ENCODE results near the gene HCN1.
"Not testable (repeated sequence)": the region's sequence is repeated elsewhere in the genome, so short reads cannot be mapped to it uniquely, and the experiment has no call there.

HCN1 gene

DNA sequence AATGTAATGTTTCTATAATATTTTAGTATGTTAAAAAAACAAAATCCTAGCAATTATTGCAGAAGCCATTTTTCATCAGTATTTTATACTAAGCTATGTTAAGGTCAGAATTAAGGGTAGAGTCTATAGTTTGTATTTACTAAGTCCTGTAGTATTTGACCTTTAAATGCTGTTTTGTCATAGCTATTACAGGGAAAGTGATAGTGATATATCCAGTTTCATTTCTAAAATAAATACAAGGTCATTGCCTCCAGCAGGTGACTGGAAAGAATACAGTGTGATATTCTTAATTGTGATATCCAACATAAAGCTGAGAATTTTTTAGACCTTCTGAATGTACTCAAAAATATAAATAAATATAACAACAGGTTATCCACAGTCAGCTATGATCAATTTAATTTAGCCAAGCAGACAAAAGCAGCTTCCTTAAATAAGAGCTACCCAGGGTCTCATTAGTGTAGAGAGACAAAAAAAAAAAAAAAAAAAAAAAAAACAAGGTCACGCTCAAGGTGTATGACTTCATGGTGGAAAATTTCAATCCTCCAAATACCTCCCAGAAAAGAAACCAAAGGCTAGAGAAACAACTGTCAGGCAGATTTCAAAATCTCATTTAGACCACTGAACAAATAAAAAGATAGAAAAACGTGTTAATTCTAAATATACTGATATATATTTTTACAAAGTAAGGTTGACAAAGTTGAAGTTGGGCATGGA lies 278.7 kb downstream of the HCN1 start:
- no peak for DNase-seq (ENCODE audit: low read depth, low spot score)

DNA sequence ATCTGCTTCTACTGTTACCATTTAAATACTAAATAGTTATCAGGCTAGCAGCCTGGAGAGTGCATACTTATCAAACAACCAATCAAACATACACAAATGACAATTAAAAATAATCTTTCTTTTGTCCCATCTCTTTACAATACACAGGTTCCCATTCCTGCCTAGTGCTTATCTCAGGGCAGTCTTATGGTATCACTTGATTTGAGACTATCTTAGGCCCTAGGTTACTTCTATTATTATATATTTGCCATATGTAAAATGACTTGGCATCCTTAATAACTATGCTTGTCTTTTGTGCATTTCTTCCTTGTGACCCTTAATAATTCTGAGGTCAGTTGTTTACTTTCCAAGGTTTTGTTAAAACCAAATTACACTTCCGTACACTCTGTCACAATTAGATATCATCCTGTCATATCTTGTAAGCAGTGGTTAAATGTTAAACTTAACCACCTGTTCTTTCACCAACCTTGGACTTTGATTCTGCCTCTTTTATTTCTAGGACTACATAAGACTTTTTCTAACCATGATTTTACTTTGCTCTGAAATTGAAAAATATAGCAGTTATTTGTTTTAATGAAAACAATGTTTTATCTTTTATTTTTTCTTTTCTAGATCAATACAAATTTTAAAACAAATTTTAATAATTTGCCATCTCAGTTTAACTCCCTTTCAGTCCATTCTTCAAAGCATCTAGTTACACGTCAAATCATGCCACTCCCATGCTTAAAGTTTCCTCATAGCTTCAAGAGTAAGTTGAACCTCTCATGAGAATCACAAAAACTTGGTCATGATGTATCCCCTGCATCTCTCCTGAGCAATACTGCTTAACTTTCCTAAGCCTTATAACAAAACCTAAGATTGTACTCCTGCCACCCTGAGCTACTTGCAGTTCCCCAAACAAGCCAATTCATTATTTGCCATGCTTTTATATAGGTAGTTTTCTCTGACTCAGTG lies 281.3 kb downstream of the HCN1 start:
- no peak for DNase-seq (ENCODE audit: low read depth, low spot score)

- DNase-seq (ENCODE audit: low read depth, low spot score), result no peak
Measured at GRCh38 chr5:45411971-45412612, 284.1 kb downstream of the HCN1 start.

- no peak for DNase-seq (ENCODE audit: low read depth, low spot score)
Measured at GRCh38 chr5:45410304-45410995, 285.7 kb downstream of the HCN1 start.

DNA sequence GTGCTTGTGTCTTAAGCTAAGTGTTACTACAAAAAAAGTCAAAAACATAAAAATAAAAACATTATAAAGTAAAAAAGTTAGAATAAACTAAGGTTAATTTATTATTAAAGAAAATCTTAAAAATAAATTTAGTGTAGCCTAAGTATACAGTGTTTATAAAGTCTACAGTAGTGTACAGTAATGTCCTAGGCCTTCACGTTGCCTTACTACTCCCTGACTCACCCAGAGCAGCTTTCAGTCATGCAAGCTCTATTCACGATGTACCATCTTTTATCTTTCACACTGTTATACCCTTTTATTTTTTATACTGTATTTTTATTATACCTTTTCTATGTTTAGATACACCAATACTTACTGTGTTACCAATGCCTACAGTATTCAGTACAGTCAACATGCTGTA lies 288.1 kb downstream of the HCN1 start:
- no peak for DNase-seq (ENCODE audit: low read depth, low spot score)

DNA sequence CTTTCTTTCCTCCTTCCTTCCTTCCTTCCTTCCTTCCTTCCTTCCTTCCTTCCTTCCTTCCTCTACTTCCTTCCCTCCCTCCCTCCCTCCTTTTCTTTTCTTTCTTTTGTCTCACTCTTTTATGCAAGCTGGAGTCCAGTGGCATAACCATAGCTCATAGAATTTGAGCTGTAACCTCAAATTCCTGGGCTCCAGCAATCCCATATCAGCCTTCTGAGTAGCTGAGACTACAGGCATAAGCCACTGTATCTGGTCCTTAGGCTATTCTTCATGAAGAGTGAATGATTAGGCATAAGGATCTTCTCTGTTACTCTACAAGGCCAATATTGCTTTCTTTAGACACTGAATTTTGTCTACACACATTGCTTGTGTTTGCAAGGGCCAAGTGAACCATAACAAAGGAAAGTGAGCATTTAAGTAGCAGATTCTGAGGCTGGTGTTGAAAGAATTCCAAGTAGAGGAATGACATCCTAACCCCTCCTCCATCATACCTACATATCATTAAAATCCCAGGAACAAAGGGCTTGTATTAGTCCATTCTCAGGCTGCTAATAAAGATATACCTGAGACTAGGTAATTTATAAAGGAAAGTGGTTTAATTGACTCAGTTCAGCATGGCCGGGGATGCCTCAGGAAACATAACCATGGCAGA lies 293.2 kb downstream of the HCN1 start:
- DNase-seq (ENCODE audit: low read depth, low spot score), result no peak

GRCh38 chr5:45399041-45399440 lies 297.1 kb downstream of the HCN1 start:
- no peak for DNase-seq (ENCODE audit: low read depth, low spot score)

- no peak for DNase-seq (ENCODE audit: low read depth, low spot score)
Measured at GRCh38 chr5:45385321-45386058, 310.7 kb downstream of the HCN1 start.

GRCh38 chr5:45383985-45384384 lies 312.2 kb downstream of the HCN1 start:
- no peak for DNase-seq (ENCODE audit: low read depth, low spot score)

DNA sequence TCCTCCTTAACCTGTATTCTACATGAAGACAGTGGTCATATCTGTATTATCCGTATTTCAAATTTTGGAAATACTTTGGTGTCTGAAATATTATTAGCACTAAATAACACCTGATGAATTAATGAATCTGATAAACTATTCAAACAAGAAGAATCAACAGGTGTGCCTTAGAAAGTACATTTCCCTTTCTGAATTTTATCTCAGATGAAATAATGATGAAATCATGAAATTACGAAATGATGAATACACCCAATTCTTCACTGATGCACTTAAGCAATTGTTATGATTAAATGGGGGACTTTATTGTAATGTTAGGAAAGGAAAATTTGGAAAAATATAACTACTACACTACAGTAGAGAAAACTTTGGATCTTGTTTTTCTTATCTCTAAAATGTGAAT lies 313.6 kb downstream of the HCN1 start:
- no peak for DNase-seq (ENCODE audit: low read depth, low spot score)

DNA sequence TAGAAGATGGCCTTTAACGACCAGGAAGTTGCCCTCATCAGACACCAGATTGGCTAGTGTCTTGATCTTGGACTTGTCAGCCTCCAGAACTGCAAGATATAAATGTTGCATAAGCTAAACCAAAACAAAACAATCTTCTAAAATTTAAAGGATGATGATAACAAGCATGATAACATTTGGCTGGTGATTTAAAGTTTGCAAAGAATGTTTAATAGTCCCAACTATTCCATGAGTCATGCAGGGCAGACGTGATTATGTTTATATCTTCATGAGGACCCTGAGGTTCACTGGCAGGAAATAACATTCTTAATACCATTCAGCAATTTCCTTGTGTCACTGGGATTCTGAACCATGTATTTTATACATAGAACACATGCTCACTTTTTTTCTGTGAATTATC lies 319.8 kb downstream of the HCN1 start:
- DNase-seq (ENCODE audit: low read depth, low spot score), result no peak

DNA sequence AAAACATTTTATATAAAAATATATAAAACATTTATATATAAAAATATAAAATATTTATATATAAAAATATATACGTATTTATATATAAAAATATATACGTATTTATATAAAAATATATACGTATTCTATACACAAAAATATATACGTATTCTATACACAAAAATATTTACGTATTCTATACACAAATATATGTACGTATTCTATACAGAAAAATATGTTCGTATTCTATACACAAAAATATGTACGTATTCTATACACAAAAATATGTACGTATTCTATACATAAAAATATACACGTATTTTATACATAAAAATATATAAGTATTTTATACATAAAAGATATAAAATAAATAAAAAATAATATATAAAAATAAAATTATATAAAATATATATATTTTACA lies 323.6 kb downstream of the HCN1 start:
- no peak for DNase-seq (ENCODE audit: low read depth, low spot score)

DNA sequence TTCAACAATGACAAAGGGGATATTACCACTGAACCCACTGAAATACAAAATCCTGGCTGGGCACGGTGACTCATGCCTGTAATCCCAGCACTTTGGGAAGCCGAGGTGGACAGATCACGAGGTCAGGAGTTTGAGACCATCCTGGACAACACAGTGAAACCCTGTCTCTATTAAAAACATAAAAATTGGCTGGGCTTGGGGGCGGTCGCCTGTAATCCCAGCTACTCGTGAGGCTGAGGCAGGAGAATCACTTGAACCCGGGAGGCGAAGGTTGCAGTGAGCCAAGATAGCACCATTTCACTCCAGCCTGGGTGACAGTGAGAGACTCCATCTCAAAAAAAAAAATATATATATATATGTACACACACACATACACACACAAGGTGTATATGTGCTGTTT lies 324.8 kb downstream of the HCN1 start:
- DNase-seq (ENCODE audit: low read depth, low spot score), result not testable (repeated sequence)

GRCh38 chr5:45355189-45355992 lies 340.8 kb downstream of the HCN1 start:
- DNase-seq (ENCODE audit: low read depth, low spot score), result no peak

- no peak for DNase-seq (ENCODE audit: low read depth, low spot score)
Measured at GRCh38 chr5:45336464-45336863, 359.7 kb downstream of the HCN1 start.

DNA sequence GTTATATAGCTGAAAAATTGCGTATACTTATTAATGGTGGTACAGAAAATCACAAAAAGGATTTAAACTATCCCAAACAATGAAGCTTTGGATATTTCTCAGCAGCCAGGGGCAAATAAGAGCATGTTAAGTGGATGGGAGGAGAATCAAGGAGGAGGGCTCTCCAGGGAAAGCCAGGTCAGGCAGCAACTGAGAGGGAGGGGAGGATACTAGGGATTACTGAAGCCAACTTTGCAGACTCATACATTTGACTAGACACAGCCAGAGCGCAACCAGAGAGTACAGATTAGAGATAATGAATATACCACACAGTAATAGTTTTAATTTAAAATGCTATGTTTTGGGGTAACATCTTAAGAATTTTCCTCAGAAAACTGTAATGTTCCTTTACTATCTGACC lies 360.2 kb downstream of the HCN1 start:
- no peak for DNase-seq (ENCODE audit: low read depth, low spot score)

- no peak for DNase-seq (ENCODE audit: low read depth, low spot score)
Measured at GRCh38 chr5:45335346-45335745, 360.8 kb downstream of the HCN1 start.

- DNase-seq (ENCODE audit: low read depth, low spot score), result no peak
Measured at GRCh38 chr5:45334939-45335338, 361.2 kb downstream of the HCN1 start.

DNA sequence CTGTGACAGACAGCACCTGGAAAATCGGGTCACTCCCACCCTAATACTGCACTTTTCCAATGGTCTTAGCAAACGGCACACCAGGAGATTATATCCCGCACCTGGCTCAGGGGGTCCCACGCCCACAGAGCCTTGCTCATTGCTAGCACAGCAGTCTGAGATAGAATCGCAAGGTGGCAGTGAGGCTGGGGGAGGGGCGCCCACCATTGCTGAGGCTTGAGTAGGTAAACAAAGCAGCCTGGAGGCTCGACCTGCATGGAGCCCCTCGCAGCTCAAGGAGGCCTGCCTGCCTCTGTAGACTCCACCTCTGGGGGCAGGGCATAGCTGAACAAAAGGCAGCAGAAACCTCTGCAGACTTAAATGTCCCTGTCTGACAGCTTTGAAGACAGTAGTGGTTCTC lies 383.6 kb downstream of the HCN1 start:
- DNase-seq (ENCODE audit: low read depth, low spot score), result not testable (repeated sequence)

DNA sequence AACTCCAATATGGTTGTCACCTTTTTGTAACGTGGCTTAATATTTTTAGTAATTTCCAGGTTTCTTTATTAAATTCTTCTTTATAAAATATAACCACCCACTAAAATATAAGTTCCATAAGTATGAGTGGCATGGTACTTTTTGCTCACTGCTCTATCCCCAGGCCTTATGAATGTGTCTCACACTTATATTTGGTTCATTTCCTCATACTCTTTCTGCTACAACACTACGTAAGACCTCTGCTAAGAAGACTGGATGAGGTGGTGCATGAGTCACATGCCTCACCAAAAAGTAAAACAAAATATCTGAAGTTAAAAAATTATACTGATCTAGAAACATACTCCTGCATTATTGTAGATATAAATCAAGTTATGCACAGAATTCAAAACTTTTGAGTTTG lies 400.9 kb downstream of the HCN1 start:
- DNase-seq (ENCODE audit: low read depth, low spot score), result no peak

Data from iPS DF 19.7 (cell line).